Measurements from ENCODE around the gene MADCAM1. TPM values are rescaled to one million over a fixed set of nuclear protein-coding genes. Genes with fewer than 3 reads are reported as not detected.

MADCAM1 gene
- total and polyA plus RNA-seq, 10 of the 15 experiments (the other 5 are each of a cell fraction or from before 2014, with no cell fraction given), result 0.06 to 0.32 (median 0.31) TPM; not detected in 5

GRCh38 chr19:488505-489417, 7.5 kb upstream of the MADCAM1 start (continued):
- TF ChIP-seq, protein P1, sequence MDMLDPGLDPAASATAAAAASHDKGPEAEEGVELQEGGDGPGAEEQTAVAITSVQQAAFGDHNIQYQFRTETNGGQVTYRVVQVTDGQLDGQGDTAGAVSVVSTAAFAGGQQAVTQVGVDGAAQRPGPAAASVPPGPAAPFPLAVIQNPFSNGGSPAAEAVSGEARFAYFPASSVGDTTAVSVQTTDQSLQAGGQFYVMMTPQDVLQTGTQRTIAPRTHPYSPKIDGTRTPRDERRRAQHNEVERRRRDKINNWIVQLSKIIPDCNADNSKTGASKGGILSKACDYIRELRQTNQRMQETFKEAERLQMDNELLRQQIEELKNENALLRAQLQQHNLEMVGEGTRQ (IDR thresholded peaks at IDR 0.05; ENCODE audit: borderline replicate concordance, low read depth, low read length), result no peak
- peak; percentile 99 for TF ChIP-seq NR2F1 (conservative IDR thresholded peaks at IDR 0.05)
- no peak for TF ChIP-seq SUZ12 (IDR thresholded peaks at IDR 0.05; ENCODE audit: unreplicated experiment)
- TF ChIP-seq SPI1 (IDR thresholded peaks at IDR 0.05; ENCODE audit: borderline replicate concordance, insufficient read depth, low read depth, low read length), result no peak
- no peak for TF ChIP-seq BMI1 (IDR thresholded peaks at IDR 0.05; ENCODE audit: borderline replicate concordance)
- TF ChIP-seq, protein P2, sequence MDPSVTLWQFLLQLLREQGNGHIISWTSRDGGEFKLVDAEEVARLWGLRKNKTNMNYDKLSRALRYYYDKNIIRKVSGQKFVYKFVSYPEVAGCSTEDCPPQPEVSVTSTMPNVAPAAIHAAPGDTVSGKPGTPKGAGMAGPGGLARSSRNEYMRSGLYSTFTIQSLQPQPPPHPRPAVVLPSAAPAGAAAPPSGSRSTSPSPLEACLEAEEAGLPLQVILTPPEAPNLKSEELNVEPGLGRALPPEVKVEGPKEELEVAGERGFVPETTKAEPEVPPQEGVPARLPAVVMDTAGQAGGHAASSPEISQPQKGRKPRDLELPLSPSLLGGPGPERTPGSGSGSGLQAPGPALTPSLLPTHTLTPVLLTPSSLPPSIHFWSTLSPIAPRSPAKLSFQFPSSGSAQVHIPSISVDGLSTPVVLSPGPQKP (IDR thresholded peaks at IDR 0.05; ENCODE audit: low read depth, low read length), result peak; percentile 67
- no peak for TF ChIP-seq RFX5 (IDR thresholded peaks at IDR 0.05; ENCODE audit: low read depth, low read length)
- peak; percentile 98 for TF ChIP-seq ZNF207 (IDR thresholded peaks at IDR 0.05; ENCODE audit: borderline replicate concordance)
- no peak for TF ChIP-seq KAT2A (conservative IDR thresholded peaks at IDR 0.05; ENCODE audit: control insufficient read depth, low read depth, low read length)
- peak; percentile 92 for TF ChIP-seq BACH1 (IDR thresholded peaks at IDR 0.05; ENCODE audit: borderline replicate concordance)
- TF ChIP-seq, protein P3, sequence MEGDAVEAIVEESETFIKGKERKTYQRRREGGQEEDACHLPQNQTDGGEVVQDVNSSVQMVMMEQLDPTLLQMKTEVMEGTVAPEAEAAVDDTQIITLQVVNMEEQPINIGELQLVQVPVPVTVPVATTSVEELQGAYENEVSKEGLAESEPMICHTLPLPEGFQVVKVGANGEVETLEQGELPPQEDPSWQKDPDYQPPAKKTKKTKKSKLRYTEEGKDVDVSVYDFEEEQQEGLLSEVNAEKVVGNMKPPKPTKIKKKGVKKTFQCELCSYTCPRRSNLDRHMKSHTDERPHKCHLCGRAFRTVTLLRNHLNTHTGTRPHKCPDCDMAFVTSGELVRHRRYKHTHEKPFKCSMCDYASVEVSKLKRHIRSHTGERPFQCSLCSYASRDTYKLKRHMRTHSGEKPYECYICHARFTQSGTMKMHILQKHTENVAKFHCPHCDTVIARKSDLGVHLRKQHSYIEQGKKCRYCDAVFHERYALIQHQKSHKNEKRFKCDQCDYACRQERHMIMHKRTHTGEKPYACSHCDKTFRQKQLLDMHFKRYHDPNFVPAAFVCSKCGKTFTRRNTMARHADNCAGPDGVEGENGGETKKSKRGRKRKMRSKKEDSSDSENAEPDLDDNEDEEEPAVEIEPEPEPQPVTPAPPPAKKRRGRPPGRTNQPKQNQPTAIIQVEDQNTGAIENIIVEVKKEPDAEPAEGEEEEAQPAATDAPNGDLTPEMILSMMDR (IDR thresholded peaks at IDR 0.05 in 2 of 3, conservative IDR thresholded peaks at IDR 0.05 in 1 of 3; ENCODE audit: control insufficient read depth in 2 of 3, extremely low read depth in 1 of 3, insufficient read depth in 1 of 3, low read depth in 3 of 3, low read length in 3 of 3), result no peak
- no peak for TF ChIP-seq RAD51 (IDR thresholded peaks at IDR 0.05)
- peak; percentile 100 for TF ChIP-seq LARP7 (IDR thresholded peaks at IDR 0.05)
- TF ChIP-seq, protein P4, sequence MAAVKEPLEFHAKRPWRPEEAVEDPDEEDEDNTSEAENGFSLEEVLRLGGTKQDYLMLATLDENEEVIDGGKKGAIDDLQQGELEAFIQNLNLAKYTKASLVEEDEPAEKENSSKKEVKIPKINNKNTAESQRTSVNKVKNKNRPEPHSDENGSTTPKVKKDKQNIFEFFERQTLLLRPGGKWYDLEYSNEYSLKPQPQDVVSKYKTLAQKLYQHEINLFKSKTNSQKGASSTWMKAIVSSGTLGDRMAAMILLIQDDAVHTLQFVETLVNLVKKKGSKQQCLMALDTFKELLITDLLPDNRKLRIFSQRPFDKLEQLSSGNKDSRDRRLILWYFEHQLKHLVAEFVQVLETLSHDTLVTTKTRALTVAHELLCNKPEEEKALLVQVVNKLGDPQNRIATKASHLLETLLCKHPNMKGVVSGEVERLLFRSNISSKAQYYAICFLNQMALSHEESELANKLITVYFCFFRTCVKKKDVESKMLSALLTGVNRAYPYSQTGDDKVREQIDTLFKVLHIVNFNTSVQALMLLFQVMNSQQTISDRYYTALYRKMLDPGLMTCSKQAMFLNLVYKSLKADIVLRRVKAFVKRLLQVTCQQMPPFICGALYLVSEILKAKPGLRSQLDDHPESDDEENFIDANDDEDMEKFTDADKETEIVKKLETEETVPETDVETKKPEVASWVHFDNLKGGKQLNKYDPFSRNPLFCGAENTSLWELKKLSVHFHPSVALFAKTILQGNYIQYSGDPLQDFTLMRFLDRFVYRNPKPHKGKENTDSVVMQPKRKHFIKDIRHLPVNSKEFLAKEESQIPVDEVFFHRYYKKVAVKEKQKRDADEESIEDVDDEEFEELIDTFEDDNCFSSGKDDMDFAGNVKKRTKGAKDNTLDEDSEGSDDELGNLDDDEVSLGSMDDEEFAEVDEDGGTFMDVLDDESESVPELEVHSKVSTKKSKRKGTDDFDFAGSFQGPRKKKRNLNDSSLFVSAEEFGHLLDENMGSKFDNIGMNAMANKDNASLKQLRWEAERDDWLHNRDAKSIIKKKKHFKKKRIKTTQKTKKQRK (IDR thresholded peaks at IDR 0.05; ENCODE audit: low read depth, low read length), result no peak
- TF ChIP-seq JUNB (IDR thresholded peaks at IDR 0.05), result no peak
- TF ChIP-seq CREB1 (IDR thresholded peaks at IDR 0.05; ENCODE audit: low read depth), result no peak; the same call in none of the 2 replicates
- TF ChIP-seq SRF (IDR thresholded peaks at IDR 0.05; ENCODE audit: low read depth in 2 of 2, low read length in 2 of 2), result peak in 1 of 2 experiments; percentile 42; a peak in 1 of 4 replicates
- no peak for TF ChIP-seq ZBED1 (IDR thresholded peaks at IDR 0.05; ENCODE audit: borderline replicate concordance)
- no peak for TF ChIP-seq MTA2 (IDR thresholded peaks at IDR 0.05; ENCODE audit: low read depth)
- no peak for TF ChIP-seq ASH2L (IDR thresholded peaks at IDR 0.05; ENCODE audit: borderline replicate concordance, low read depth)
- peak; percentile 68; the same call in 1 of the 2 replicates for TF ChIP-seq SREBF1 (IDR thresholded peaks at IDR 0.05; ENCODE audit: low read length)
- TF ChIP-seq RBBP5 (conservative IDR thresholded peaks at IDR 0.05), result no peak
- TF ChIP-seq HDAC6 (IDR thresholded peaks at IDR 0.05; ENCODE audit: unreplicated experiment), result no peak
- peak; percentile 98 for TF ChIP-seq HCFC1 (IDR thresholded peaks at IDR 0.05; ENCODE audit: low read length)
